GM12878 (cell line): ENCODE results near the gene HS3ST5. TPM values are rescaled to one million over a fixed set of nuclear protein-coding genes. Genes with fewer than 3 reads are reported as not detected.

Experiments used
- ATAC-seq: fragments of 200-7000 bp; cut with Tn5 transposase; 3 replicates; pipeline ENCODE4 v1.9.1; 2020; ENCODE audit warnings: mild to moderate bottlenecking, moderate library complexity
- BruUV-seq: library from RNA; stranded (reverse); fragments of 400-500 nt; replicated peaks from 2 replicates; lab custom pipeline; 2021; lab: Mats Ljungman, UMichigan
- CTCF ChIA-PET: fragments of 300-600 bp; sonication (Branson Sonifier 250); formaldehyde crosslinking; extraction: SDS; loops from one replicate; lab custom pipeline; 2021; ENCODE audit warnings: inconsistent platforms; lab: Yijun Ruan, JAX
- POLR2A ChIA-PET: fragments of 350-600 bp; formaldehyde crosslinking; extraction: SDS; loops from one replicate; lab custom pipeline; 2021; ENCODE audit warnings: inconsistent platforms; lab: Charles Lee
- RAD21 ChIA-PET: fragments of 300-600 bp; sonication (Branson Sonifier 250); formaldehyde crosslinking; loops from one replicate; lab custom pipeline; 2023; ENCODE audit warnings: antibody characterized with exemption; ENCODE audit not compliant: unreplicated experiment; lab: Charles Lee
- SMC1A ChIA-PET: fragments of 300-600 bp; sonication (Branson Sonifier 250); formaldehyde crosslinking; loops from one replicate; lab custom pipeline; 2023; ENCODE audit not compliant: unreplicated experiment, uncharacterized antibody; lab: Charles Lee
- DNase-seq: peaks from one replicate; pipeline ENCODE4 v3.0.0-alpha.2; 2011; ENCODE audit warnings: low read depth, low spot score
- FAIRE-seq: peaks from 3 replicates; lab custom pipeline; 2011; peaks lifted over from hg19 to GRCh38; lab: Jason Lieb, UNC
- H2AFZ ChIP-seq: 2 replicates; pipeline ENCODE4 v1.6.0; 2011; ENCODE audit warnings: low read depth, low read length, control low read depth; ENCODE audit not compliant: control insufficient read depth
- H3K27ac ChIP-seq: 2 replicates; pipeline ENCODE4 v1.5.1; 2011; ENCODE audit warnings: control low read depth; ENCODE audit not compliant: control insufficient read depth, insufficient read depth
- H3K27me3 ChIP-seq, 2 experiments: replicated peaks in 1 of 2; 2 replicates each; pipeline versions ENCODE4 v1.6.0 to v1.6.1; 2011; ENCODE audit warnings: low read length in 1 of 2; ENCODE audit not compliant: control insufficient read depth in 2 of 2, insufficient read depth in 2 of 2
- H3K36me3 ChIP-seq, 2 experiments: 2 replicates each; pipeline ENCODE4 v1.5.1; 2011; ENCODE audit warnings: low read length in 1 of 2; ENCODE audit not compliant: control insufficient read depth in 2 of 2, insufficient read depth in 2 of 2
- H3K4me1 ChIP-seq: 2 replicates; pipeline ENCODE4 v1.6.1; 2011; ENCODE audit warnings: mild to moderate bottlenecking, low read length, moderate library complexity, mixed read lengths; ENCODE audit not compliant: control insufficient read depth, insufficient read depth
- H3K4me2 ChIP-seq: 2 replicates; pipeline ENCODE4 v1.6.0; 2011; ENCODE audit warnings: control low read depth; ENCODE audit not compliant: control insufficient read depth, insufficient read depth
- H3K4me3 ChIP-seq: fragments of 200-600 bp; sonication (generic); 2 replicates; pipeline ENCODE4 v1.5.1; 2016
- H3K79me2 ChIP-seq: 2 replicates; pipeline ENCODE4 v1.6.0; 2011; ENCODE audit warnings: low read length; ENCODE audit not compliant: control insufficient read depth, insufficient read depth
- H3K9ac ChIP-seq: 2 replicates; pipeline ENCODE4 v1.8.0; 2011; ENCODE audit warnings: low read length, control low read depth, mixed read lengths; ENCODE audit not compliant: control insufficient read depth, insufficient read depth
- H3K9me3 ChIP-seq: replicated peaks from 3 replicates; pipeline ENCODE4 v1.5.1; 2011; ENCODE audit warnings: mild to moderate bottlenecking, low read length; ENCODE audit not compliant: control insufficient read depth, insufficient read depth
- H4K20me1 ChIP-seq: 2 replicates; pipeline ENCODE4 v1.6.0; 2011; ENCODE audit not compliant: control insufficient read depth, insufficient read depth
- CHD4 ChIP-seq: fragments of 200-600 bp; sonication (generic); IDR thresholded peaks from 2 replicates; pipeline ENCODE4 v1.6.1; 2016; ENCODE audit warnings: mild to moderate bottlenecking
- FOXM1 ChIP-seq: IDR thresholded peaks from 2 replicates; pipeline ENCODE4 v1.6.1; 2012; ENCODE audit warnings: low read depth, mild to moderate bottlenecking, inconsistent platforms, low read length, moderate library complexity
- KLF5 ChIP-seq: fragments of 450-650 bp; IDR thresholded peaks from 2 replicates; pipeline ENCODE4 v1.6.1; 2014; ENCODE audit warnings: mild to moderate bottlenecking; ENCODE audit not compliant: partially characterized antibody
- PRDM15 ChIP-seq: fragments of 450-650 bp; formaldehyde crosslinking; IDR thresholded peaks from 2 replicates; pipeline ENCODE4 v1.4.0; 2020; ENCODE audit warnings: mild to moderate bottlenecking, moderate library complexity
- RBBP5 ChIP-seq: fragments of 200-600 bp; sonication (generic); conservative IDR thresholded peaks from 2 replicates; pipeline ENCODE4 v1.6.1; 2016
- RELB ChIP-seq: fragments of 450-650 bp; IDR thresholded peaks from 2 replicates; pipeline ENCODE4 v1.6.1; 2017; ENCODE audit warnings: low read depth, mild to moderate bottlenecking, moderate library complexity
- RUNX3 ChIP-seq: IDR thresholded peaks from 2 replicates; pipeline ENCODE4 v1.6.1; 2012; ENCODE audit warnings: low read length, inconsistent platforms
- SKIL ChIP-seq: fragments of 450-650 bp; IDR thresholded peaks from 2 replicates; pipeline ENCODE4 v1.6.1; 2017; ENCODE audit warnings: mild to moderate bottlenecking, low read depth, inconsistent platforms; ENCODE audit not compliant: poor library complexity, severe bottlenecking
- SMARCA5 ChIP-seq: fragments of 450-650 bp; IDR thresholded peaks from 2 replicates; pipeline ENCODE4 v1.6.1; 2017; ENCODE audit warnings: mild to moderate bottlenecking
- ZBTB11 ChIP-seq: fragments of 450-650 bp; formaldehyde crosslinking; IDR thresholded peaks from 2 replicates; pipeline ENCODE4 v1.5.0; 2022; ENCODE audit warnings: mild to moderate bottlenecking, missing genetic modification characterization
- WGBS: methylation state at CpG from one replicate; pipeline ENCODE4 v1.1.6; 2016; ENCODE audit warnings: low lambda C conversion rate; ENCODE audit not compliant: insufficient replicate concordance, insufficient coverage; ENCODE audit errors: missing lambda C conversion rate; 5-methylcytosine and 5-hydroxymethylcytosine counted together
- in situ Hi-C: fragments of 300-500 bp; cut with MboI; formaldehyde crosslinking; loops from 9 replicates; pipeline ENCODE4 v1.14.3; 2018; ENCODE audit warnings: mixed read lengths
- intact Hi-C: fragments of 100-400 bp; cut with micrococcal nuclease; formaldehyde crosslinking; loops from one replicate; pipeline ENCODE4 v1.14.2; 2022; ENCODE audit not compliant: unreplicated experiment
- polyA plus RNA-seq, 11 experiments: library from polyadenylated mRNA; depleted of rRNA in 4 of 11; unstranded in 6 of 11; stranded (reverse) in 5 of 11; fragments of >200 nt; fragmentation: Nextera tagmentation in 4 of 11; fragmentation: Illumina TruSeq in 1 of 11; extraction: Ambion mirVana in 4 of 11; extraction: Trizol in 1 of 11; gene quantifications; 1 replicate in 1 of 11; 2 replicates in 10 of 11; pipeline versions ENCODE4 v1.2.1 to v1.2.3, GENCODE V29; 2011 to 2016; ENCODE audit warnings: inconsistent platforms in 2 of 11, missing spikeins in 2 of 11, low read depth in 1 of 11
- total RNA-seq, 4 experiments: library from RNA; depleted of rRNA in 3 of 4; stranded (reverse); fragments of >200 nt in 3 of 4; fragmentation: Illumina TruSeq in 1 of 4; extraction: Trizol in 1 of 4; gene quantifications; 2 replicates each; pipeline versions ENCODE4 v1.2.1 to v1.2.3, GENCODE V29; 2013 to 2021

HS3ST5 gene
- total and polyA plus RNA-seq, 10 of the 15 experiments (the other 5 are each of a cell fraction or from before 2014, with no cell fraction given), result 0.04 TPM; not detected in 9

- 30% methylated on average over 10 of the region's 10 CpGs for WGBS
- BruUV-seq, result no TSS peak
- ATAC-seq (no peak), DNase-seq (no peak), FAIRE-seq (no peak)
- H3K9ac ChIP-seq, result no peak overlapping the region
- no peak overlapping the region for H3K4me2 ChIP-seq
- TF ChIP-seq CHD4, result no peak
- TF ChIP-seq ZBTB11 (CRISPR knock-in tag), result no peak
- no peak for TF ChIP-seq SMARCA5
- no peak for TF ChIP-seq PRDM15 (CRISPR knock-in tag)
- TF ChIP-seq KLF5, result no peak
- no peak for TF ChIP-seq RUNX3
- TF ChIP-seq SKIL, result no peak
- TF ChIP-seq FOXM1, result no peak
- TF ChIP-seq RBBP5, result no peak
- no peak for TF ChIP-seq RELB
- CTCF ChIA-PET, result interaction anchor here (1.1 to 3.5 kb wide), 3 partner anchors 9 to 204 kb away, joined by 6 to 37 read pairs (median 8); no protein-coding TSS in a partner anchor
- no peaks in the 10 kb centered on the region for H3K79me2 ChIP-seq
- H3K4me1 ChIP-seq, result no peaks in the 10 kb centered on the region
- intact Hi-C loops (no loop called here), in situ Hi-C loops (no loop called here)
- SMC1A ChIA-PET, result interaction anchor here (0.6 to 1.1 kb wide), 2 partner anchors 8 to 13 kb away, joined by 3 to 5 read pairs; no protein-coding TSS in a partner anchor
- H3K27me3 ChIP-seq, result no peaks in the 10 kb centered on the region
- no peaks in the 10 kb centered on the region for H4K20me1 ChIP-seq
- no peak overlapping the region for H3K27ac ChIP-seq
- no peaks in the 10 kb centered on the region for H3K36me3 ChIP-seq
- no peak overlapping the region for H3K4me3 ChIP-seq
- no peak overlapping the region for H2AFZ ChIP-seq
- POLR2A ChIA-PET, result no interaction called here
- RAD21 ChIA-PET, result interaction anchor here (0.9 kb wide), 1 partner anchor 8 kb away, joined by 3 read pairs; no protein-coding TSS in a partner anchor
- H3K9me3 ChIP-seq, result no peaks in the 10 kb centered on the region
Observed at GRCh38 chr6:114100215-114100994, 242.4 kb downstream of the HS3ST5 start.
